ENCODE measurements around the gene CTAGE9.

The CTAGE9 gene

GRCh38 chr6:131692589-131692988, 18.2 kb downstream of the CTAGE9 start:
- POLR2A ChIA-PET = no interaction called here
- no peak for DNase-seq (ENCODE audit: low read depth, low spot score)
- TF ChIP-seq CTCF (IDR thresholded peaks at IDR 0.05; ENCODE audit: insufficient read depth, low read length, missing control alignments) = no peak
- H3K4me3 ChIP-seq (ENCODE audit: low read depth, low read length) = no peak overlapping the region
- CTCF ChIA-PET = interaction anchor here (5.2 kb wide), 1 partner anchor 224 kb away, joined by 93 read pairs; no protein-coding TSS in a partner anchor

DNA sequence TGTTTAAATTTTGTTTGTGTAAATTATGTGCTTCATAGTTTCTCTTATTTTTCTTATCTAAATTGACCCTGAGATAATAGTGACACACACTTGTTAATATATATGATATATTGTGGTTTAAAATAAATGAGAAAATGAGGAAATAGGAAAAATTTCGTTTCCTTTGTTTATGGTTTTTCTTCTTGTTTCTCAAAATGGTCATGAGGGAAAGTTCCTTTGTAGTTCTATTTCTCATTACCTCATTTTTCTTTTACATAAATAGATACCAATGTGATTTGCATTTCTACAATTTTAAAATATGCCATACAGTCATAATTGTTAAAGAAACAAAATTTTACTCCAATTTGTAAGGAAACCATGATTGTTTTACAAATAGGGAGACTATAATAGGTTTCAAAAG, 18.8 kb downstream of the CTAGE9 start:
- H3K4me3 ChIP-seq (ENCODE audit: low read depth, low read length) = no peak overlapping the region
- CTCF ChIA-PET = interaction anchor here (1.0 to 1.3 kb wide), 2 partner anchors 220 to 223 kb away, joined by 5 read pairs; no protein-coding TSS in a partner anchor
- no peak for TF ChIP-seq CTCF (IDR thresholded peaks at IDR 0.05; ENCODE audit: insufficient read depth, low read length, missing control alignments)
- DNase-seq (ENCODE audit: low read depth, low spot score) = no peak
- POLR2A ChIA-PET = no interaction called here

DNA sequence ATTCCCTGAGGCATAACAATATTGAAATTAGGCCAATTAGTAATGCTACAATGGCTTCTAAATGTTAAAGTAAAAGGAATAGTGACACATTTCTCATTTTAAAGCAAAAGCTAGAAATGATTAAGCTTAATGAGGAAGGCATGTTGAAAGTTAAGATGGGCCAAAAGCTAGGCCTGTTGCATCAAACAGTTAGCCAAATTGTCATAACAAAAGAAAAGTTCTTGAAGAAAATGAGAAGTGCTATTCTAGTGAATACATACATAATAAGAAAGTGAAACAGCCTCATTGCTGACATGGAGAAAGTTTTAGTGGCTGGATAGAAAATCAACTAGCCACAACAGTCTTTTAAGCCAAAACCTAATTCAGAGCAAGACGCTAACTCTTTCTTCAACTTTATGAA, 22.5 kb downstream of the CTAGE9 start:
- ChIA-PET CTCF (interaction anchor here (0.6 to 2.4 kb wide), 5 partner anchors 60 to 591 kb away, joined by 3 to 8 read pairs (median 4); no protein-coding TSS in a partner anchor), POLR2A (no interaction called here)
- H3K4me3 ChIP-seq (ENCODE audit: low read depth, low read length) = no peak overlapping the region
- no peak for TF ChIP-seq CTCF (IDR thresholded peaks at IDR 0.05; ENCODE audit: insufficient read depth, low read length, missing control alignments)
- DNase-seq (ENCODE audit: low read depth, low spot score) = no peak

GRCh38 chr6:131687022-131687421, 23.8 kb downstream of the CTAGE9 start:
- no peak overlapping the region for H3K4me3 ChIP-seq (ENCODE audit: low read depth, low read length)
- DNase-seq (ENCODE audit: low read depth, low spot score) = no peak
- ChIA-PET CTCF (interaction anchor here (1.1 to 2.9 kb wide), 6 partner anchors 8 to 593 kb away, joined by 3 to 12 read pairs (median 6); partner anchors contain the start of gene MED23), POLR2A (no interaction called here)
- TF ChIP-seq CTCF (IDR thresholded peaks at IDR 0.05; ENCODE audit: insufficient read depth, low read length, missing control alignments) = no peak

DNA sequence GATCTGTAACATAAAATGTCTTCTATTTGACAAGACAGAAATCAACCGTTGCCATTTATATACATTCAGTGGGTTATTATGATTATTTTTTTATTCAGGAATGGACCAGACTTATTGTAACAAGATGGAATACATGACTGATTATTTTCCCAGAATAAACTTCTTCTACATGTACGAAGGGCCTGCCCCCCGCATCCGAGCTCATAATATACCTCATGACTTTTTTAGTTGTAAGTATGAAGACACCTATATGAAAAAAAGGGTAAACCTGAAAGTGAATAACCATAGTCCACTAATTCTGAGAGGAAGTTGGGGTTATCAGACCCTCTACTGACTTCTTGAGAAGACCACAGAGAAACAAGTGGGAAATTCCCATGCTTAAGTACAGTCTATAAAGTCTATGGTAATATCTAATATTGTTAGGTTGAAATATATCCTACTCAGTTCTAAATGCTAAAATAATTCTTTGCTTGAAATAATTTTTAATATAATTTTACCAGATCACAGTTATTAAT, 25.5 kb downstream of the CTAGE9 start:
- TF ChIP-seq CTCF (IDR thresholded peaks at IDR 0.05; ENCODE audit: insufficient read depth, low read length, missing control alignments) = no peak
- no peak for DNase-seq (ENCODE audit: low read depth, low spot score)
- POLR2A ChIA-PET = no interaction called here
- H3K4me3 ChIP-seq (ENCODE audit: low read depth, low read length) = no peak overlapping the region
- CTCF ChIA-PET = interaction anchor here (2.4 to 2.9 kb wide), 2 partner anchors 10 to 230 kb away, joined by 12 read pairs; no protein-coding TSS in a partner anchor

- ChIA-PET CTCF (interaction anchor here (0.6 to 1.1 kb wide), 2 partner anchors 228 to 1648 kb away, joined by 3 read pairs; no protein-coding TSS in a partner anchor), POLR2A (no interaction called here)
- H3K4me3 ChIP-seq (ENCODE audit: low read depth, low read length) = no peak overlapping the region
- no peak for DNase-seq (ENCODE audit: low read depth, low spot score)
- no peak for TF ChIP-seq CTCF (IDR thresholded peaks at IDR 0.05; ENCODE audit: insufficient read depth, low read length, missing control alignments)
Measured at GRCh38 chr6:131683479-131683878, 27.3 kb downstream of the CTAGE9 start.

All from AG04449 (cell line).